ENCODE data around the gene SMAP2. TPM values are rescaled to one million over a fixed set of nuclear protein-coding genes. Genes with fewer than 3 reads are reported as not detected.

SMAP2 gene
- total and polyA plus RNA-seq, 10 of the 15 experiments (the other 5 are each of a cell fraction or from before 2014, with no cell fraction given), result 33.4 to 177 (median 105) TPM

DNA sequence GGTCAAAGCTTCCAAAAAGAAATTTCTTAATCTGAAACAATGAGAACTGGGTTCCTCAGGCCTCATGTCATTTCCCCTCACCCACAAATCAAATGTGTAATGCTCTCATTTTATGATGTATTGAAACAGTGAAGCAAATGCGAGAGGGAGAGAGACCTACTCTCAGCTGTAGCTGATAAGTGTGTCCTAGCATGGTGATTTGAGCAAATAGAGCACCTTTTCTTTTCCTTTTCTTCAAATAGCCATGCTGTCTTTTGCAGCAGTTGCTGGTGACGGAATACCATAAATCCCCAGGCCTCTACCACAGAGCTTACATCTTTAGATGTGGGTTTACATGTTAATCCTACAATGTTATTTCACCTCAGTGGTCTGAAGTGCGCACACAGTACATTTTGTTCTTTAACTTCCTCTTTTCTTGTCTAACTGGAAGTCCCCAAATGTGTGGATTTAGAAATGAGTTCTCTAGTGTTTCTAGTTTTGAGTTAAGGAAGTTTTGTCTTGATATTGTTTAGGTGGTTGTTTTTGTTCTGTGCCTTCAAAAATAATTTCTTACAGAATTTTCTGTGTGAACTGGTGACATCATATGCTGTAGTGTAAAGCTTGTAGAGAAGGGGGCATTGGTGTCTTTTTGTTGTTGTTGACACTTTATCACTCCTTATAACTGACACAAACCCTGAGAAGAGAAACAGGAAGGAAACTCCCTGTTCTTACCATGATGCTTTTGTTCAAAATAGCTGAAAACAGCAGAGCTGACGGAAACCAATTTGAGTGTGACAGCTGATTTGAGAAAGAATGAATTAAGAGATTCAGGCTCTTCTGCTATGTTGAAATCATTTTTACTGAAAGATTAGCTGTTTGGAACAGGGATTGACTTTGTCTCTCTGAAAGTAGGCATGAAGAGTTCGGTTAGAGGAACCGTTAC is 12.2 kb downstream of the SMAP2 start (continued):
- TF ChIP-seq, protein P1, sequence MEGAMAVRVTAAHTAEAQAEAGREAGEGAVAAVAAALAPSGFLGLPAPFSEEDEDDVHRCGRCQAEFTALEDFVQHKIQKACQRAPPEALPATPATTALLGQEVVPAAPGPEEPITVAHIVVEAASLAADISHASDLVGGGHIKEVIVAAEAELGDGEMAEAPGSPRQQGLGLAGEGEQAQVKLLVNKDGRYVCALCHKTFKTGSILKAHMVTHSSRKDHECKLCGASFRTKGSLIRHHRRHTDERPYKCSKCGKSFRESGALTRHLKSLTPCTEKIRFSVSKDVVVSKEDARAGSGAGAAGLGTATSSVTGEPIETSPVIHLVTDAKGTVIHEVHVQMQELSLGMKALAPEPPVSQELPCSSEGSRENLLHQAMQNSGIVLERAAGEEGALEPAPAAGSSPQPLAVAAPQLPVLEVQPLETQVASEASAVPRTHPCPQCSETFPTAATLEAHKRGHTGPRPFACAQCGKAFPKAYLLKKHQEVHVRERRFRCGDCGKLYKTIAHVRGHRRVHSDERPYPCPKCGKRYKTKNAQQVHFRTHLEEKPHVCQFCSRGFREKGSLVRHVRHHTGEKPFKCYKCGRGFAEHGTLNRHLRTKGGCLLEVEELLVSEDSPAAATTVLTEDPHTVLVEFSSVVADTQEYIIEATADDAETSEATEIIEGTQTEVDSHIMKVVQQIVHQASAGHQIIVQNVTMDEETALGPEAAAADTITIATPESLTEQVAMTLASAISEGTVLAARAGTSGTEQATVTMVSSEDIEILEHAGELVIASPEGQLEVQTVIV (IDR thresholded peaks at IDR 0.05; ENCODE audit: borderline replicate concordance, partially characterized antibody), result peak; percentile 31
- TF ChIP-seq, protein P2, sequence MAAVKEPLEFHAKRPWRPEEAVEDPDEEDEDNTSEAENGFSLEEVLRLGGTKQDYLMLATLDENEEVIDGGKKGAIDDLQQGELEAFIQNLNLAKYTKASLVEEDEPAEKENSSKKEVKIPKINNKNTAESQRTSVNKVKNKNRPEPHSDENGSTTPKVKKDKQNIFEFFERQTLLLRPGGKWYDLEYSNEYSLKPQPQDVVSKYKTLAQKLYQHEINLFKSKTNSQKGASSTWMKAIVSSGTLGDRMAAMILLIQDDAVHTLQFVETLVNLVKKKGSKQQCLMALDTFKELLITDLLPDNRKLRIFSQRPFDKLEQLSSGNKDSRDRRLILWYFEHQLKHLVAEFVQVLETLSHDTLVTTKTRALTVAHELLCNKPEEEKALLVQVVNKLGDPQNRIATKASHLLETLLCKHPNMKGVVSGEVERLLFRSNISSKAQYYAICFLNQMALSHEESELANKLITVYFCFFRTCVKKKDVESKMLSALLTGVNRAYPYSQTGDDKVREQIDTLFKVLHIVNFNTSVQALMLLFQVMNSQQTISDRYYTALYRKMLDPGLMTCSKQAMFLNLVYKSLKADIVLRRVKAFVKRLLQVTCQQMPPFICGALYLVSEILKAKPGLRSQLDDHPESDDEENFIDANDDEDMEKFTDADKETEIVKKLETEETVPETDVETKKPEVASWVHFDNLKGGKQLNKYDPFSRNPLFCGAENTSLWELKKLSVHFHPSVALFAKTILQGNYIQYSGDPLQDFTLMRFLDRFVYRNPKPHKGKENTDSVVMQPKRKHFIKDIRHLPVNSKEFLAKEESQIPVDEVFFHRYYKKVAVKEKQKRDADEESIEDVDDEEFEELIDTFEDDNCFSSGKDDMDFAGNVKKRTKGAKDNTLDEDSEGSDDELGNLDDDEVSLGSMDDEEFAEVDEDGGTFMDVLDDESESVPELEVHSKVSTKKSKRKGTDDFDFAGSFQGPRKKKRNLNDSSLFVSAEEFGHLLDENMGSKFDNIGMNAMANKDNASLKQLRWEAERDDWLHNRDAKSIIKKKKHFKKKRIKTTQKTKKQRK (IDR thresholded peaks at IDR 0.05; ENCODE audit: low read depth, low read length), result no peak
- TF ChIP-seq PAX8 (IDR thresholded peaks at IDR 0.05), result 0 out of 2 replicates have a peak, but pooled peaks have one; percentile 80
- TF ChIP-seq ZNF384 (IDR thresholded peaks at IDR 0.05; ENCODE audit: borderline replicate concordance, low read depth, low read length), result no peak
- TF ChIP-seq, protein P3, sequence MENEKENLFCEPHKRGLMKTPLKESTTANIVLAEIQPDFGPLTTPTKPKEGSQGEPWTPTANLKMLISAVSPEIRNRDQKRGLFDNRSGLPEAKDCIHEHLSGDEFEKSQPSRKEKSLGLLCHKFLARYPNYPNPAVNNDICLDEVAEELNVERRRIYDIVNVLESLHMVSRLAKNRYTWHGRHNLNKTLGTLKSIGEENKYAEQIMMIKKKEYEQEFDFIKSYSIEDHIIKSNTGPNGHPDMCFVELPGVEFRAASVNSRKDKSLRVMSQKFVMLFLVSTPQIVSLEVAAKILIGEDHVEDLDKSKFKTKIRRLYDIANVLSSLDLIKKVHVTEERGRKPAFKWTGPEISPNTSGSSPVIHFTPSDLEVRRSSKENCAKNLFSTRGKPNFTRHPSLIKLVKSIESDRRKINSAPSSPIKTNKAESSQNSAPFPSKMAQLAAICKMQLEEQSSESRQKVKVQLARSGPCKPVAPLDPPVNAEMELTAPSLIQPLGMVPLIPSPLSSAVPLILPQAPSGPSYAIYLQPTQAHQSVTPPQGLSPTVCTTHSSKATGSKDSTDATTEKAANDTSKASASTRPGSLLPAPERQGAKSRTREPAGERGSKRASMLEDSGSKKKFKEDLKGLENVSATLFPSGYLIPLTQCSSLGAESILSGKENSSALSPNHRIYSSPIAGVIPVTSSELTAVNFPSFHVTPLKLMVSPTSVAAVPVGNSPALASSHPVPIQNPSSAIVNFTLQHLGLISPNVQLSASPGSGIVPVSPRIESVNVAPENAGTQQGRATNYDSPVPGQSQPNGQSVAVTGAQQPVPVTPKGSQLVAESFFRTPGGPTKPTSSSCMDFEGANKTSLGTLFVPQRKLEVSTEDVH (IDR thresholded peaks at IDR 0.05; ENCODE audit: low read depth, partially characterized antibody), result peak; percentile 75
- TF ChIP-seq POLR2A (IDR thresholded peaks at IDR 0.05; ENCODE audit: low read depth, low read length), result no peak
- no peak for TF ChIP-seq CHD4 (IDR thresholded peaks at IDR 0.05)
- no peak for TF ChIP-seq SREBF2 (IDR thresholded peaks at IDR 0.05; ENCODE audit: low read length)
- no peak for TF ChIP-seq ZNF622 (IDR thresholded peaks at IDR 0.05)
- 0 out of 2 replicates have a peak, but pooled peaks have one; percentile 67 for TF ChIP-seq RCOR1 (conservative IDR thresholded peaks at IDR 0.05; ENCODE audit: low read depth, low read length)
- TF ChIP-seq, protein P4, sequence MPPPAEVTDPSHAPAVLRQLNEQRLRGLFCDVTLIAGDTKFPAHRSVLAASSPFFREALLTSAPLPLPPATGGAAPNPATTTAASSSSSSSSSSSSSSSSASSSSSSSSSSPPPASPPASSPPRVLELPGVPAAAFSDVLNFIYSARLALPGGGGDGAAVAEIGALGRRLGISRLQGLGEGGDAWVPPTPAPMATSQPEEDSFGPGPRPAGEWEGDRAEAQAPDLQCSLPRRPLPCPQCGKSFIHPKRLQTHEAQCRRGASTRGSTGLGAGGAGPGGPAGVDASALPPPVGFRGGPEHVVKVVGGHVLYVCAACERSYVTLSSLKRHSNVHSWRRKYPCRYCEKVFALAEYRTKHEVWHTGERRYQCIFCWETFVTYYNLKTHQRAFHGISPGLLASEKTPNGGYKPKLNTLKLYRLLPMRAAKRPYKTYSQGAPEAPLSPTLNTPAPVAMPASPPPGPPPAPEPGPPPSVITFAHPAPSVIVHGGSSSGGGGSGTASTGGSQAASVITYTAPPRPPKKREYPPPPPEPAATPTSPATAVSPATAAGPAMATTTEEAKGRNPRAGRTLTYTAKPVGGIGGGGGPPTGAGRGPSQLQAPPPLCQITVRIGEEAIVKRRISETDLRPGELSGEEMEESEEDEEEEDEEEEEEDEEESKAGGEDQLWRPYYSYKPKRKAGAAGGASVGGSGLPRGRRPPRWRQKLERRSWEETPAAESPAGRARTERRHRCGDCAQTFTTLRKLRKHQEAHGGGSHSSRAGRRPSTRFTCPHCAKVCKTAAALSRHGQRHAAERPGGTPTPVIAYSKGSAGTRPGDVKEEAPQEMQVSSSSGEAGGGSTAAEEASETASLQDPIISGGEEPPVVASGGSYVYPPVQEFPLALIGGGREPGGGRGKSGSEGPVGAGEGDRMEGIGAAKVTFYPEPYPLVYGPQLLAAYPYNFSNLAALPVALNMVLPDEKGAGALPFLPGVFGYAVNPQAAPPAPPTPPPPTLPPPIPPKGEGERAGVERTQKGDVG (CRISPR knock-in tag; IDR thresholded peaks at IDR 0.05), result no peak
- TF ChIP-seq, protein P5, sequence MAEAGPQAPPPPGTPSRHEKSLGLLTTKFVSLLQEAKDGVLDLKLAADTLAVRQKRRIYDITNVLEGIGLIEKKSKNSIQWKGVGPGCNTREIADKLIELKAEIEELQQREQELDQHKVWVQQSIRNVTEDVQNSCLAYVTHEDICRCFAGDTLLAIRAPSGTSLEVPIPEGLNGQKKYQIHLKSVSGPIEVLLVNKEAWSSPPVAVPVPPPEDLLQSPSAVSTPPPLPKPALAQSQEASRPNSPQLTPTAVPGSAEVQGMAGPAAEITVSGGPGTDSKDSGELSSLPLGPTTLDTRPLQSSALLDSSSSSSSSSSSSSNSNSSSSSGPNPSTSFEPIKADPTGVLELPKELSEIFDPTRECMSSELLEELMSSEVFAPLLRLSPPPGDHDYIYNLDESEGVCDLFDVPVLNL (IDR thresholded peaks at IDR 0.05; ENCODE audit: low read depth, low read length), result no peak
- no peak for TF ChIP-seq ZNF274 (IDR thresholded peaks at IDR 0.05; ENCODE audit: insufficient read depth, insufficient read length)
- TF ChIP-seq RELA (IDR thresholded peaks at IDR 0.05; ENCODE audit: borderline replicate concordance, partially characterized antibody), result peak; percentile 98
- peak; percentile 49 for TF ChIP-seq GABPA (IDR thresholded peaks at IDR 0.05; ENCODE audit: low read depth)
- TF ChIP-seq SUZ12 (IDR thresholded peaks at IDR 0.05; ENCODE audit: unreplicated experiment), result no peak

Data from GM12878 (cell line).